GM12878 (cell line): ENCODE measurements around the gene TAF1L.

Experiments
- BHLHE40 ChIP-seq, 2 experiments: fragments of 450-650 bp in 1 of 2; IDR thresholded peaks; 2 replicates each; pipeline ENCODE4 v1.6.1; 2011 to 2017; ENCODE audit warnings: low read depth in 2 of 2, borderline replicate concordance in 1 of 2, improper control_type of control experiment in 1 of 2, low read length in 1 of 2, mild to moderate bottlenecking in 1 of 2
- CBX3 ChIP-seq: fragments of 200-600 bp; sonication (generic); IDR thresholded peaks from 2 replicates; pipeline ENCODE4 v1.6.1; 2016; ENCODE audit warnings: low read depth, borderline replicate concordance
- CHD4 ChIP-seq: fragments of 200-600 bp; sonication (generic); IDR thresholded peaks from 2 replicates; pipeline ENCODE4 v1.6.1; 2016; ENCODE audit warnings: mild to moderate bottlenecking
- CREB1 ChIP-seq: IDR thresholded peaks from 2 replicates; pipeline ENCODE4 v1.6.1; 2012; ENCODE audit warnings: low read depth, mild to moderate bottlenecking, inconsistent platforms
- FOS ChIP-seq: IDR thresholded peaks from 3 replicates; pipeline ENCODE4 v1.6.1; 2011; ENCODE audit warnings: borderline replicate concordance; ENCODE audit not compliant: insufficient read length; ENCODE audit errors: extremely low read depth
- NR2C2 ChIP-seq: IDR thresholded peaks from 2 replicates; pipeline ENCODE4 v1.6.1; 2011; ENCODE audit warnings: borderline replicate concordance, low read depth; ENCODE audit not compliant: control insufficient read depth, insufficient read length
- POLR2A ChIP-seq: IDR thresholded peaks from 2 replicates; pipeline ENCODE4 v1.6.1; 2011; ENCODE audit warnings: low read depth, mild to moderate bottlenecking, low read length
- RELA ChIP-seq: fragments of 450-650 bp; IDR thresholded peaks from 2 replicates; pipeline ENCODE4 v1.8.0; 2014; ENCODE audit warnings: borderline replicate concordance; ENCODE audit not compliant: partially characterized antibody
- SMAD5 ChIP-seq: IDR thresholded peaks from 2 replicates; pipeline ENCODE4 v1.6.1; 2016; ENCODE audit warnings: antibody characterized with exemption, low read depth
- ZZZ3 ChIP-seq: IDR thresholded peaks from 2 replicates; pipeline ENCODE4 v1.6.1; 2011; ENCODE audit warnings: low read depth; ENCODE audit not compliant: control insufficient read depth, insufficient read length
- TF ChIP-seq, protein P1 (sequence below), 3 experiments: IDR thresholded peaks in 2 of 3; conservative IDR thresholded peaks in 1 of 3; 2 replicates each; pipeline ENCODE4 v1.5.1; 2011; ENCODE audit warnings: low read depth in 3 of 3, low read length in 3 of 3, mild to moderate bottlenecking in 3 of 3, control low read depth in 2 of 3, moderate library complexity in 2 of 3, inconsistent platforms in 1 of 3, mixed read lengths in 1 of 3; ENCODE audit not compliant: control insufficient read depth in 2 of 3, insufficient read depth in 1 of 3; ENCODE audit errors: extremely low read depth in 1 of 3
- TF ChIP-seq, protein P2 (sequence below): fragments of 450-650 bp; IDR thresholded peaks from 2 replicates; pipeline ENCODE4 v1.6.1; 2017; ENCODE audit warnings: mild to moderate bottlenecking
- TF ChIP-seq, protein P3 (sequence below): fragments of 450-650 bp; IDR thresholded peaks from 2 replicates; pipeline ENCODE4 v1.6.1; 2017; ENCODE audit warnings: mild to moderate bottlenecking, low read depth, inconsistent platforms; ENCODE audit not compliant: poor library complexity, severe bottlenecking

DNA sequence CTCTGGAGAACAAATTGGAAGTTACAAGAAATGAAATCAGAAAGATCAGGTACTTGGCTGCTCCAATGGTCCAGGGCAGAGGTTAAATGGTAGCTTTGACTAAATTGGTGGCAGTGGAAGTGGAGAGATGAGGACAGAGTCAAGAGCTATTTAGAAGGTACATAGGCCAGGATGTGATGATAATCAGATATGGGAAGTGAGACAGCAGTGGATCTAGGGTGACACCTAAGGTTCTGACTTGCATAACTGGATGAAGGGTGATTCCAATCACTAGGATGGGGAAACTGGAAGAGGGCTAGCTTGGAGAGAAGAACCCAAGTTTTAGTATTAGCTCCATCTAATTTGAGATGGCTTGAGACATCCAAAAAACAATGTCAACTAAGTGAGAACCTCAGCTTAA lies 38.5 kb downstream of the TAF1L start:
- TF ChIP-seq CREB1 = no peak
- TF ChIP-seq FOS = no peak
- TF ChIP-seq, protein P1, sequence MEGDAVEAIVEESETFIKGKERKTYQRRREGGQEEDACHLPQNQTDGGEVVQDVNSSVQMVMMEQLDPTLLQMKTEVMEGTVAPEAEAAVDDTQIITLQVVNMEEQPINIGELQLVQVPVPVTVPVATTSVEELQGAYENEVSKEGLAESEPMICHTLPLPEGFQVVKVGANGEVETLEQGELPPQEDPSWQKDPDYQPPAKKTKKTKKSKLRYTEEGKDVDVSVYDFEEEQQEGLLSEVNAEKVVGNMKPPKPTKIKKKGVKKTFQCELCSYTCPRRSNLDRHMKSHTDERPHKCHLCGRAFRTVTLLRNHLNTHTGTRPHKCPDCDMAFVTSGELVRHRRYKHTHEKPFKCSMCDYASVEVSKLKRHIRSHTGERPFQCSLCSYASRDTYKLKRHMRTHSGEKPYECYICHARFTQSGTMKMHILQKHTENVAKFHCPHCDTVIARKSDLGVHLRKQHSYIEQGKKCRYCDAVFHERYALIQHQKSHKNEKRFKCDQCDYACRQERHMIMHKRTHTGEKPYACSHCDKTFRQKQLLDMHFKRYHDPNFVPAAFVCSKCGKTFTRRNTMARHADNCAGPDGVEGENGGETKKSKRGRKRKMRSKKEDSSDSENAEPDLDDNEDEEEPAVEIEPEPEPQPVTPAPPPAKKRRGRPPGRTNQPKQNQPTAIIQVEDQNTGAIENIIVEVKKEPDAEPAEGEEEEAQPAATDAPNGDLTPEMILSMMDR (IDR thresholded peaks at IDR 0.05 in 2 of 3, conservative IDR thresholded peaks at IDR 0.05 in 1 of 3; ENCODE audit: control insufficient read depth in 2 of 3, extremely low read depth in 1 of 3, insufficient read depth in 1 of 3, low read depth in 3 of 3, low read length in 3 of 3) = no peak
- no peak for TF ChIP-seq POLR2A
- TF ChIP-seq, protein P2, sequence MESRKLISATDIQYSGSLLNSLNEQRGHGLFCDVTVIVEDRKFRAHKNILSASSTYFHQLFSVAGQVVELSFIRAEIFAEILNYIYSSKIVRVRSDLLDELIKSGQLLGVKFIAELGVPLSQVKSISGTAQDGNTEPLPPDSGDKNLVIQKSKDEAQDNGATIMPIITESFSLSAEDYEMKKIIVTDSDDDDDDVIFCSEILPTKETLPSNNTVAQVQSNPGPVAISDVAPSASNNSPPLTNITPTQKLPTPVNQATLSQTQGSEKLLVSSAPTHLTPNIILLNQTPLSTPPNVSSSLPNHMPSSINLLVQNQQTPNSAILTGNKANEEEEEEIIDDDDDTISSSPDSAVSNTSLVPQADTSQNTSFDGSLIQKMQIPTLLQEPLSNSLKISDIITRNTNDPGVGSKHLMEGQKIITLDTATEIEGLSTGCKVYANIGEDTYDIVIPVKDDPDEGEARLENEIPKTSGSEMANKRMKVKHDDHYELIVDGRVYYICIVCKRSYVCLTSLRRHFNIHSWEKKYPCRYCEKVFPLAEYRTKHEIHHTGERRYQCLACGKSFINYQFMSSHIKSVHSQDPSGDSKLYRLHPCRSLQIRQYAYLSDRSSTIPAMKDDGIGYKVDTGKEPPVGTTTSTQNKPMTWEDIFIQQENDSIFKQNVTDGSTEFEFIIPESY = no peak
- TF ChIP-seq ZZZ3 = no peak
- TF ChIP-seq SMAD5 = no peak
- no peak for TF ChIP-seq BHLHE40 (IDR thresholded peaks at IDR 0.05; ENCODE audit: borderline replicate concordance in 1 of 2, low read depth in 2 of 2, low read length in 1 of 2)
- TF ChIP-seq NR2C2 = no peak
- TF ChIP-seq CHD4 = no peak
- TF ChIP-seq, protein P3, sequence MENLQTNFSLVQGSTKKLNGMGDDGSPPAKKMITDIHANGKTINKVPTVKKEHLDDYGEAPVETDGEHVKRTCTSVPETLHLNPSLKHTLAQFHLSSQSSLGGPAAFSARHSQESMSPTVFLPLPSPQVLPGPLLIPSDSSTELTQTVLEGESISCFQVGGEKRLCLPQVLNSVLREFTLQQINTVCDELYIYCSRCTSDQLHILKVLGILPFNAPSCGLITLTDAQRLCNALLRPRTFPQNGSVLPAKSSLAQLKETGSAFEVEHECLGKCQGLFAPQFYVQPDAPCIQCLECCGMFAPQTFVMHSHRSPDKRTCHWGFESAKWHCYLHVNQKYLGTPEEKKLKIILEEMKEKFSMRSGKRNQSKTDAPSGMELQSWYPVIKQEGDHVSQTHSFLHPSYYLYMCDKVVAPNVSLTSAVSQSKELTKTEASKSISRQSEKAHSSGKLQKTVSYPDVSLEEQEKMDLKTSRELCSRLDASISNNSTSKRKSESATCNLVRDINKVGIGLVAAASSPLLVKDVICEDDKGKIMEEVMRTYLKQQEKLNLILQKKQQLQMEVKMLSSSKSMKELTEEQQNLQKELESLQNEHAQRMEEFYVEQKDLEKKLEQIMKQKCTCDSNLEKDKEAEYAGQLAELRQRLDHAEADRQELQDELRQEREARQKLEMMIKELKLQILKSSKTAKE = no peak
- no peak for TF ChIP-seq CBX3
- TF ChIP-seq RELA = no peak
